Stimulated activated naive CD4-positive, alpha-beta T cell (primary cell): ENCODE data around the gene PTPRN2.
A peak's percentile ranks its signal among the peaks of the same experiment; 100 is the strongest.
"Not testable (repeated sequence)": the region's sequence is repeated elsewhere in the genome, so short reads cannot be mapped to it uniquely, and the experiment has no call there.

Experiments used
- DNase-seq, 6 experiments: peaks; one replicate each; lab custom pipeline; 2025; lab: John Stamatoyannopoulos, UW

Gene PTPRN2

GRCh38 chr7:157676001-157676400 is 911.6 kb downstream of the PTPRN2 start:
- DNase-seq, result no peak

- no peak for DNase-seq
These were observed 912.1 kb downstream of the PTPRN2 start for GRCh38 chr7:157675427-157675927.

GRCh38 chr7:157674715-157675426 is 912.8 kb downstream of the PTPRN2 start:
- DNase-seq, result no peak

GRCh38 chr7:157674027-157674714 is 913.5 kb downstream of the PTPRN2 start:
- no peak for DNase-seq

- DNase-seq, result no peak
These were observed 914.0 kb downstream of the PTPRN2 start for GRCh38 chr7:157673573-157673972.

- no peak for DNase-seq
These were observed 916.0 kb downstream of the PTPRN2 start for GRCh38 chr7:157671358-157672255.

GRCh38 chr7:157670490-157671357 is 916.9 kb downstream of the PTPRN2 start:
- no peak for DNase-seq

- peak in 2 of 6 experiments; percentile 14 to 16 for DNase-seq
These were observed 917.8 kb downstream of the PTPRN2 start for GRCh38 chr7:157669768-157670351.

GRCh38 chr7:157668884-157669767 is 918.5 kb downstream of the PTPRN2 start:
- no peak for DNase-seq

GRCh38 chr7:157668221-157668883 is 919.3 kb downstream of the PTPRN2 start:
- peak in 1 of 6 experiments; percentile 16 for DNase-seq

GRCh38 chr7:157667731-157668130 is 919.9 kb downstream of the PTPRN2 start:
- no peak for DNase-seq

GRCh38 chr7:157667261-157667660 is 920.4 kb downstream of the PTPRN2 start:
- no peak for DNase-seq

- DNase-seq, result no peak
These were observed 921.0 kb downstream of the PTPRN2 start for GRCh38 chr7:157666530-157667040.

- DNase-seq, result not testable (repeated sequence)
These were observed 922.0 kb downstream of the PTPRN2 start for GRCh38 chr7:157665634-157665988.

- DNase-seq, result no peak
These were observed 922.6 kb downstream of the PTPRN2 start for GRCh38 chr7:157664871-157665633.

- no peak for DNase-seq
These were observed 923.6 kb downstream of the PTPRN2 start for GRCh38 chr7:157664034-157664433.

- DNase-seq, result no peak
These were observed 924.5 kb downstream of the PTPRN2 start for GRCh38 chr7:157662981-157663716.
